Panc1 (cell line): Measurements from ENCODE around the gene PDK4. TPM values are rescaled to one million over a fixed set of nuclear protein-coding genes. Genes with fewer than 3 reads are reported as not detected.

ENCODE experiments used
- ATAC-seq: fragments of 200-7000 bp; cut with Tn5 transposase; 2 replicates; pipeline ENCODE4 v1.9.1; 2020; ENCODE audit warnings: mild to moderate bottlenecking, moderate library complexity
- BruUV-seq: library from RNA; stranded (reverse); fragments of 400-500 nt; replicated peaks from 2 replicates; lab custom pipeline; 2021; lab: Mats Ljungman, UMichigan
- CTCF ChIA-PET: fragments of 300-600 bp; sonication (Branson Sonifier 250); formaldehyde crosslinking; loops from one replicate; lab custom pipeline; 2022; ENCODE audit warnings: antibody characterized with exemption; lab: Charles Lee
- POLR2A ChIA-PET: fragments of 300-600 bp; sonication (Branson Sonifier 250); formaldehyde crosslinking; loops from one replicate; lab custom pipeline; 2022; ENCODE audit warnings: antibody characterized with exemption; lab: Charles Lee
- DNase-seq: peaks from one replicate; pipeline ENCODE4 v3.0.0-alpha.2; 2010; ENCODE audit warnings: low read depth, low spot score
- H3K27ac ChIP-seq: 2 replicates; pipeline ENCODE4 v1.5.1; 2011; ENCODE audit warnings: mild to moderate bottlenecking, low read length, inconsistent platforms
- H3K27me3 ChIP-seq: fragments of 200-500 bp; sonication (Bioruptor generic); 2 replicates; pipeline ENCODE4 v1.6.0; 2014; ENCODE audit warnings: low read length, inconsistent platforms; ENCODE audit not compliant: control insufficient read depth, insufficient read depth
- H3K36me3 ChIP-seq: fragments of 200-500 bp; sonication (Bioruptor generic); 2 replicates; pipeline ENCODE4 v1.5.1; 2014; ENCODE audit warnings: inconsistent platforms, mild to moderate bottlenecking, low read length, moderate library complexity; ENCODE audit not compliant: control insufficient read depth, insufficient read depth
- H3K4me1 ChIP-seq: 2 replicates; pipeline ENCODE4 v1.5.1; 2011; ENCODE audit warnings: inconsistent platforms, mild to moderate bottlenecking, low read length, moderate library complexity; ENCODE audit not compliant: control insufficient read depth, insufficient read depth
- H3K4me3 ChIP-seq, 2 experiments: 2 replicates each; pipeline ENCODE4 v1.5.1; 2011 to 2012; ENCODE audit warnings: low read depth in 2 of 2, low read length in 2 of 2, mild to moderate bottlenecking in 2 of 2, inconsistent platforms in 1 of 2, moderate library complexity in 1 of 2
- H3K9me3 ChIP-seq: fragments of 200-500 bp; sonication (Bioruptor generic); 2 replicates; pipeline ENCODE4 v1.5.1; 2014; ENCODE audit warnings: low read depth, mild to moderate bottlenecking, inconsistent platforms, low read length, moderate library complexity; ENCODE audit not compliant: control insufficient read depth, insufficient read depth
- CTCF ChIP-seq: fragments of 450-650 bp; IDR thresholded peaks from 2 replicates; pipeline ENCODE4 v1.5.1; 2017; ENCODE audit warnings: mild to moderate bottlenecking
- POLR2AphosphoS5 ChIP-seq: IDR thresholded peaks from 2 replicates; pipeline ENCODE4 v1.6.1; 2012; ENCODE audit warnings: mild to moderate bottlenecking, low read depth, low read length, moderate library complexity
- SIN3A ChIP-seq: IDR thresholded peaks from 2 replicates; pipeline ENCODE4 v1.6.1; 2012; ENCODE audit warnings: low read depth, mild to moderate bottlenecking, low read length, moderate library complexity, borderline replicate concordance; ENCODE audit not compliant: insufficient read depth
- TCF7L2 ChIP-seq: IDR thresholded peaks from 2 replicates; pipeline ENCODE4 v1.6.1; 2011; ENCODE audit warnings: mild to moderate bottlenecking, low read depth, low read length, inconsistent platforms
- in situ Hi-C: cut with HindIII; loops from 2 replicates; pipeline ENCODE4 v1.10.0; 2016; ENCODE audit warnings: low sequenced_read_pairs, low pct_unique_long_range_greater_than_20kb
- intact Hi-C: fragments of 100-400 bp; cut with micrococcal nuclease; formaldehyde crosslinking; loops from one replicate; pipeline ENCODE4 v1.10.0; 2022; ENCODE audit not compliant: unreplicated experiment
- total RNA-seq: library from RNA; stranded (reverse); gene quantifications from one replicate; pipeline ENCODE4 v1.2.1, GENCODE V29; 2021; ENCODE audit not compliant: unreplicated experiment
- TF ChIP-seq, protein P1 (sequence below), 2 experiments: IDR thresholded peaks; 2 replicates each; pipeline ENCODE4 v1.6.1; 2011 to 2012; ENCODE audit warnings: low read depth in 2 of 2, control low read depth in 1 of 2, low read length in 1 of 2, mild to moderate bottlenecking in 1 of 2, moderate library complexity in 1 of 2; ENCODE audit not compliant: insufficient read depth in 1 of 2

Gene PDK4
- total RNA-seq, 1 experiment from 2014 or later, result 1.4 TPM

- in situ Hi-C loops, result no loop called here
These were observed 25.8 kb upstream of the PDK4 start for GRCh38 chr7:95622001-95622549.

DNA sequence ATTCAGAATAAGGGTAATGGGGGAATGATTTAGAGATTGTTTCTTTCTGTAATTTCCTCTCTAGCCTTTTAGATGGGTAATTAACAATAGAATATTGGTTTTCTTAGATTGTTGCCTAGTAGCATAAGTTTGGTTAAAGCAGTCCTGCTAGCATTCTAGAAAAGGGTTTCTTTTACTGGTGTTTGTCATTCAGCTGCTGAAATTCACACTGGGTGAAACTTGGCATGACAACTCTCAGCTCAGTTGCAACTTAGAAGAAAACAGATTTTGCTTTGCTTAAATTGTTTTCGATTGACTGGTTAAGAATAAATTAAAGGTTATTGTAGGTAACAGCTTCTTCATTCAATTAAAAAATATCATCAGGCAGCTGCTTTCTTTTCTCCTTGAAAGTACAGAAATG, 25.1 kb upstream of the PDK4 start:
- ATAC-seq (no peak), DNase-seq (no peak)
- POLR2A ChIA-PET, result no interaction called here
- Histone ChIP-seq H3K9me3 (no peaks in the 10 kb centered on the region), H3K27me3 (no peaks in the 10 kb centered on the region), H3K27ac (no peak overlapping the region), H3K36me3 (no peaks in the 10 kb centered on the region), H3K4me1 (no peaks in the 10 kb centered on the region), H3K4me3 (no peak overlapping the region)
- CTCF ChIA-PET, result no interaction called here
- TF ChIP-seq POLR2AphosphoS5, result no peak
- TF ChIP-seq SIN3A, result no peak
- TF ChIP-seq, protein P1, sequence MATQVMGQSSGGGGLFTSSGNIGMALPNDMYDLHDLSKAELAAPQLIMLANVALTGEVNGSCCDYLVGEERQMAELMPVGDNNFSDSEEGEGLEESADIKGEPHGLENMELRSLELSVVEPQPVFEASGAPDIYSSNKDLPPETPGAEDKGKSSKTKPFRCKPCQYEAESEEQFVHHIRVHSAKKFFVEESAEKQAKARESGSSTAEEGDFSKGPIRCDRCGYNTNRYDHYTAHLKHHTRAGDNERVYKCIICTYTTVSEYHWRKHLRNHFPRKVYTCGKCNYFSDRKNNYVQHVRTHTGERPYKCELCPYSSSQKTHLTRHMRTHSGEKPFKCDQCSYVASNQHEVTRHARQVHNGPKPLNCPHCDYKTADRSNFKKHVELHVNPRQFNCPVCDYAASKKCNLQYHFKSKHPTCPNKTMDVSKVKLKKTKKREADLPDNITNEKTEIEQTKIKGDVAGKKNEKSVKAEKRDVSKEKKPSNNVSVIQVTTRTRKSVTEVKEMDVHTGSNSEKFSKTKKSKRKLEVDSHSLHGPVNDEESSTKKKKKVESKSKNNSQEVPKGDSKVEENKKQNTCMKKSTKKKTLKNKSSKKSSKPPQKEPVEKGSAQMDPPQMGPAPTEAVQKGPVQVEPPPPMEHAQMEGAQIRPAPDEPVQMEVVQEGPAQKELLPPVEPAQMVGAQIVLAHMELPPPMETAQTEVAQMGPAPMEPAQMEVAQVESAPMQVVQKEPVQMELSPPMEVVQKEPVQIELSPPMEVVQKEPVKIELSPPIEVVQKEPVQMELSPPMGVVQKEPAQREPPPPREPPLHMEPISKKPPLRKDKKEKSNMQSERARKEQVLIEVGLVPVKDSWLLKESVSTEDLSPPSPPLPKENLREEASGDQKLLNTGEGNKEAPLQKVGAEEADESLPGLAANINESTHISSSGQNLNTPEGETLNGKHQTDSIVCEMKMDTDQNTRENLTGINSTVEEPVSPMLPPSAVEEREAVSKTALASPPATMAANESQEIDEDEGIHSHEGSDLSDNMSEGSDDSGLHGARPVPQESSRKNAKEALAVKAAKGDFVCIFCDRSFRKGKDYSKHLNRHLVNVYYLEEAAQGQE (IDR thresholded peaks at IDR 0.05; ENCODE audit: insufficient read depth in 1 of 2, low read depth in 2 of 2, low read length in 1 of 2), result no peak
- no peak for TF ChIP-seq TCF7L2
- TF ChIP-seq CTCF, result no peak
- BruUV-seq, result no TSS peak
- in situ Hi-C loops, result no loop called here
- intact Hi-C loops, result no loop called here

More at GRCh38 chr7:95622001-95622549, 25.8 kb upstream of the PDK4 start:
- Histone ChIP-seq H3K4me1 (no peaks in the 10 kb centered on the region), H3K27ac (no peak overlapping the region), H3K27me3 (no peaks in the 10 kb centered on the region), H3K36me3 (no peaks in the 10 kb centered on the region), H3K4me3 (no peak overlapping the region), H3K9me3 (no peaks in the 10 kb centered on the region)
- ATAC-seq (no peak), DNase-seq (no peak)
- TF ChIP-seq SIN3A (no peak), POLR2AphosphoS5 (no peak), CTCF (no peak), TCF7L2 (no peak)
- TF ChIP-seq, protein P1 (IDR thresholded peaks at IDR 0.05; ENCODE audit: insufficient read depth in 1 of 2, low read depth in 2 of 2, low read length in 1 of 2), result no peak
- CTCF ChIA-PET, result no interaction called here
- POLR2A ChIA-PET, result no interaction called here
- BruUV-seq, result no TSS peak
- intact Hi-C loops, result no loop called here
